Calu3 (cell line): Measurements from ENCODE around the gene FHL3. TPM values are rescaled to one million over a fixed set of nuclear protein-coding genes. Genes with fewer than 3 reads are reported as not detected.

ENCODE experiments used
- BruUV-seq: library from RNA; stranded (reverse); fragments of 400-500 nt; replicated peaks from 2 replicates; lab custom pipeline; 2021; lab: Mats Ljungman, UMichigan
- CTCF ChIA-PET: fragments of 300-600 bp; sonication (Branson Sonifier 250); formaldehyde crosslinking; loops from one replicate; lab custom pipeline; 2022; ENCODE audit warnings: antibody characterized with exemption; lab: Charles Lee
- DNase-seq: peaks from one replicate; pipeline ENCODE4 v3.0.0; 2022
- H3K27ac Mint-ChIP-seq: one replicate; pipeline ENCODE4 v1.8.0; 2022; ENCODE audit warnings: mixed read lengths; ENCODE audit not compliant: unreplicated experiment
- H3K27me3 Mint-ChIP-seq: one replicate; pipeline ENCODE4 v1.8.0; 2022; ENCODE audit warnings: mixed read lengths; ENCODE audit not compliant: unreplicated experiment
- H3K36me3 Mint-ChIP-seq: one replicate; pipeline ENCODE4 v1.8.0; 2022; ENCODE audit warnings: mild to moderate bottlenecking, moderate library complexity, mixed read lengths; ENCODE audit not compliant: insufficient read depth, unreplicated experiment
- H3K4me1 Mint-ChIP-seq: one replicate; pipeline ENCODE4 v1.8.0; 2022; ENCODE audit warnings: mild to moderate bottlenecking, low read depth, mixed read lengths; ENCODE audit not compliant: unreplicated experiment
- H3K4me3 Mint-ChIP-seq: one replicate; pipeline ENCODE4 v1.8.0; 2022; ENCODE audit warnings: mild to moderate bottlenecking, low read depth, moderate library complexity, mixed read lengths; ENCODE audit not compliant: unreplicated experiment
- H3K9me3 Mint-ChIP-seq: one replicate; pipeline ENCODE4 v1.8.0; 2022; ENCODE audit warnings: low read depth, mixed read lengths; ENCODE audit not compliant: unreplicated experiment
- CTCF ChIP-seq: fragments of 200-600 bp; IDR thresholded peaks from one replicate; pipeline ENCODE4 v1.8.0; 2022; ENCODE audit warnings: antibody characterized with exemption; ENCODE audit not compliant: unreplicated experiment
- intact Hi-C: fragments of 100-400 bp; cut with micrococcal nuclease; formaldehyde crosslinking; loops from one replicate; pipeline ENCODE4 v1.10.0; 2022; ENCODE audit not compliant: unreplicated experiment
- total RNA-seq: library from RNA; stranded (reverse); gene quantifications from 2 replicates; pipeline ENCODE4 v1.2.3, GENCODE V29; 2022

FHL3 gene
- total RNA-seq, 1 experiment from 2014 or later, result 20.4 TPM

- intact Hi-C loops, result no loop called here
- Mint-ChIP-seq H3K4me3 (no peak overlapping the region), H3K27me3 (no peaks in the 10 kb centered on the region), H3K27ac (no peak overlapping the region), H3K36me3 (peaks cover 18% of the 10 kb centered on the region), H3K9me3 (no peaks in the 10 kb centered on the region), H3K4me1 (no peaks in the 10 kb centered on the region)
- BruUV-seq, result no TSS peak
- CTCF ChIA-PET, result no interaction called here
- TF ChIP-seq CTCF, result no peak
- no peak for DNase-seq
Observed at GRCh38 chr1:38028105-38028591, 22.8 kb upstream of the FHL3 start.

GRCh38 chr1:38027201-38028104 is 22.1 kb upstream of the FHL3 start:
- no peak for TF ChIP-seq CTCF
- H3K9me3 Mint-ChIP-seq, result no peaks in the 10 kb centered on the region
- no peaks in the 10 kb centered on the region for H3K4me1 Mint-ChIP-seq
- intact Hi-C loops, result loop anchor here (2.0 kb wide), 1 partner anchor 807 kb away; no protein-coding TSS in a partner anchor
- no peak for DNase-seq
- BruUV-seq, result no TSS peak
- no peaks in the 10 kb centered on the region for H3K27me3 Mint-ChIP-seq
- CTCF ChIA-PET, result interaction anchor here (0.6 to 1.5 kb wide), 2 partner anchors 13 to 795 kb away, joined by 4 read pairs; no protein-coding TSS in a partner anchor
- H3K36me3 Mint-ChIP-seq, result peaks cover 24% of the 10 kb centered on the region
- no peak overlapping the region for H3K27ac Mint-ChIP-seq
- no peak overlapping the region for H3K4me3 Mint-ChIP-seq

- Mint-ChIP-seq H3K36me3 (peaks cover 29% of the 10 kb centered on the region), H3K9me3 (no peaks in the 10 kb centered on the region), H3K4me1 (no peaks in the 10 kb centered on the region), H3K27ac (no peak overlapping the region), H3K27me3 (no peaks in the 10 kb centered on the region), H3K4me3 (no peak overlapping the region)
- no TSS peak for BruUV-seq
- intact Hi-C loops, result loop anchor here (2.0 kb wide), 1 partner anchor 808 kb away; no protein-coding TSS in a partner anchor
- CTCF ChIA-PET, result interaction anchor here (0.6 to 1.5 kb wide), 3 partner anchors 12 to 809 kb away, joined by 4 read pairs; no protein-coding TSS in a partner anchor
- TF ChIP-seq CTCF, result peak; percentile 63
- DNase-seq, result peak; percentile 63
Observed at GRCh38 chr1:38026592-38027200, 21.4 kb upstream of the FHL3 start.

- peaks cover 29% of the 10 kb centered on the region for H3K36me3 Mint-ChIP-seq
- no TSS peak for BruUV-seq
Observed at GRCh38 chr1:38025664-38026063, 20.4 kb upstream of the FHL3 start.

More at GRCh38 chr1:38025664-38026063, 20.4 kb upstream of the FHL3 start:
- no peaks in the 10 kb centered on the region for H3K27me3 Mint-ChIP-seq
- H3K4me3 Mint-ChIP-seq, result no peak overlapping the region
- no peaks in the 10 kb centered on the region for H3K9me3 Mint-ChIP-seq
- no peak overlapping the region for H3K27ac Mint-ChIP-seq
- H3K4me1 Mint-ChIP-seq, result no peaks in the 10 kb centered on the region
- intact Hi-C loops, result loop anchor here (2.0 kb wide), 1 partner anchor 809 kb away; no protein-coding TSS in a partner anchor
- no peak for DNase-seq
- no peak for TF ChIP-seq CTCF
- CTCF ChIA-PET, result interaction anchor here (1.4 to 1.5 kb wide), 2 partner anchors 11 to 810 kb away, joined by 4 read pairs; no protein-coding TSS in a partner anchor
